HG02759 (cell line): Measurements from ENCODE around the gene SLC35E4.
A peak's percentile ranks its signal among the peaks of the same experiment; 100 is the strongest.
"Not testable (repeated sequence)": the region's sequence is repeated elsewhere in the genome, so short reads cannot be mapped to it uniquely, and the experiment has no call there.

Experiments used
- ATAC-seq: cut with Tn5 transposase; IDR thresholded peaks from one replicate; pipeline ENCODE4 v1.9.1; 2021; ENCODE audit warnings: mild to moderate bottlenecking, moderate library complexity; ENCODE audit not compliant: unreplicated experiment

SLC35E4 gene

GRCh38 chr22:30649430-30650007 is 13.9 kb downstream of the SLC35E4 start:
- ATAC-seq, result peak; percentile 90

DNA sequence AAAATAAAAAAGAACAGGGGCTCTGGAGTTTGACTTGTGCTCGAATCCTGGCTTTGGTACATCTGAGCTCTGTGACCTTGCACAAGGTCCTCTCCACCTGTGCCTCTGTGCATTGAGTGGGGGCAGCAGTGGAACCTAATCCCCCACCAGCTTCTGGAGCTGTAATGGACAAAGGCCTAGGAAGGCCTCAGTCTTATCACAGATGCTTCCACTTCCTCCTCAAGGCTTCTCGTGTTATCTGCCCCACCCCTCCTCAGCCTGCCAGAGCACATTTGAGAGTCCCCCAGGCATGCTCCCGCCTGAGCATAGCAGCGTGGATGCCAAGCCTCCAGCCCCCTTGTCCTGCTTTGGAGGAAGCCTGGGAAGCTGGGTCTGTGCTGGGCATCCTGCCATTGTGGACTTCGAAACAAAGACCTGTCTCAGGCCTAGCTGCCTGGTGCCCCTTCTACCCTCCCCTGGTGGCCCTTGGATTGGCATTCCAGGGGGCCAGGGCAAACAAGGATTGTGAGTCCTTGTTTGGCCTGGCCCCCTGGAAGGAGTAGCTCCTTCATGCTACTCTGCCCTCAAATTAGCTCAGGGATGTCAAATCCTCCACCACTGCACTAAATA is 15.0 kb downstream of the SLC35E4 start:
- no peak for ATAC-seq

- ATAC-seq, result no peak
Observed at GRCh38 chr22:30652852-30653251, 17.3 kb downstream of the SLC35E4 start.

DNA sequence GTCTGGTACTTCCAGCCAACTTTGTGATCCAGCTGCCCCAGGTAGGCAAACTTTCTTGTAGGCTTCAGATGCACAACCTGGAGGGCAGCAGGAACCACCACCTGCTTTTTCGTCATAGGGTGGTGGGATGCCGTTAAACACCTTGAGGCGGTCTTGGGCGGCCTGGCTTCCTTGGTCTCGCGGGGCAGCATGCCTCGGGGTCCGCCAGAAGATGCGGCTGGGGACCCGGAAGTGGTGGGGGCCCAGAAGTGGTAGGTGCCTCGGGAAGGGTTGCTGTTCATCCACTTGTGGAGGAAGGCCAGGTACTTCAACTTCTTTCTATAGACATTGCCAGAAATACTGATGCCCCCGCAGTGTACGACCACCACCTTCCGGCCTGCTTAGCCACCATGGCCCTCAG is 18.8 kb downstream of the SLC35E4 start:
- no peak for ATAC-seq

- no peak for ATAC-seq
Observed at GRCh38 chr22:30655532-30655931, 20.0 kb downstream of the SLC35E4 start.

DNA sequence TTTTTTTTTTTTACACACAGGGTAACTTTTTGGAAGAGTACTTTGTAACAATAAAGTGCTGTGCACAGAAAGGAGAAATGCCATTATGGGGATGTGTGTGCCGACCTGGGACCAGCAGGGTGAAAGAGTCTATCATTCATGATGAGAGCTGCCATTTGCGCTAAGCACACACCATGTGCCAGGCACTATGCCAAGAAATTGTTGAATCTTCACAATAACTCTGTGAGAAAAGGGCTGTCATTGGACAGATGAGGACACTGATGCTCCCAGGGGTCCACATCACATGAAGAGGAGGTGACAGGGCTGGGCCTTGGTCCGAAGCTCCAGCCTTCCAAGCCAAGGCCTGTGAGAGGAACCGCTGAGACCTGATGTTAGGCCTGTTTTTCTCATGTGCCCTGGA is 26.5 kb downstream of the SLC35E4 start:
- no peak for ATAC-seq

- no peak for ATAC-seq
Observed at GRCh38 chr22:30664798-30665197, 29.2 kb downstream of the SLC35E4 start.

DNA sequence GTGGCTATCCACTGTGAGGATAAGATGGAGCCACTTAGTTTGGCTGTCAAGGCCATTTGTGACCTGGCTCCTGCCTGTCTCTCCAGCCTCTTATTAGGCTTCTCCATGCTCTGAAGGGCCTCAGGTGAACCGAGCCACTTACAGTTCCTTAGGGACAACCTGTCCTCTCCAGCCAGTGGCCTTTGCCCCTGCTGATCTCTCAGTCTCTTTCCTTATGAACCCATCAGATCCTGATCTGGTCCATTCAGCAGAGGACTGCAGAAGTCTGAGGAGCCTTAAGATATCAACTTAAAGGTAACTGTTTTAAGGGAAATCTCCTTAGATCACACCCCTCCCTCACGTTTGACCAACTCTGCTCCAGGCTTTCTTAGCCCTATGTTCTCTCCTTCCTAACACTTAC is 29.7 kb downstream of the SLC35E4 start:
- ATAC-seq, result no peak

- ATAC-seq, result no peak
Observed at GRCh38 chr22:30665786-30666185, 30.2 kb downstream of the SLC35E4 start.

DNA sequence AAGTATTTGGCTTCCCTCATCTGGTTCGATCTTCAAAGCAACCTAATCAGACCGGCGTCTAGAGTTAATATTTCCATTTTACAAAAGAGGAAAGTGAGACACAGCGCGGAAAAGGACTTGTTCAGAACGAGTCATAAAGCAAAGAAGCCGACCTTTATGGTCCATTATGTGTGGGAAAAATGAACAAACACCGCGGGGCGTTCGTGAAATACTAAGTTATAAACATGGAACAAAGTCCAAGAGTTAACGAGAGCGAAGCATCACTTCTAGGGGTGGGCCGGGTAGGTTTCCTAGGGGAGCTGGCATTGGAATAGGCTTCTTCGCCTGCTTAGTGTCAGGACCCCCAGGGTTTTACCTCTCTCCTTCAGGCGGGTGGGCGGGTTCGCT is 31.5 kb downstream of the SLC35E4 start:
- no peak for ATAC-seq

DNA sequence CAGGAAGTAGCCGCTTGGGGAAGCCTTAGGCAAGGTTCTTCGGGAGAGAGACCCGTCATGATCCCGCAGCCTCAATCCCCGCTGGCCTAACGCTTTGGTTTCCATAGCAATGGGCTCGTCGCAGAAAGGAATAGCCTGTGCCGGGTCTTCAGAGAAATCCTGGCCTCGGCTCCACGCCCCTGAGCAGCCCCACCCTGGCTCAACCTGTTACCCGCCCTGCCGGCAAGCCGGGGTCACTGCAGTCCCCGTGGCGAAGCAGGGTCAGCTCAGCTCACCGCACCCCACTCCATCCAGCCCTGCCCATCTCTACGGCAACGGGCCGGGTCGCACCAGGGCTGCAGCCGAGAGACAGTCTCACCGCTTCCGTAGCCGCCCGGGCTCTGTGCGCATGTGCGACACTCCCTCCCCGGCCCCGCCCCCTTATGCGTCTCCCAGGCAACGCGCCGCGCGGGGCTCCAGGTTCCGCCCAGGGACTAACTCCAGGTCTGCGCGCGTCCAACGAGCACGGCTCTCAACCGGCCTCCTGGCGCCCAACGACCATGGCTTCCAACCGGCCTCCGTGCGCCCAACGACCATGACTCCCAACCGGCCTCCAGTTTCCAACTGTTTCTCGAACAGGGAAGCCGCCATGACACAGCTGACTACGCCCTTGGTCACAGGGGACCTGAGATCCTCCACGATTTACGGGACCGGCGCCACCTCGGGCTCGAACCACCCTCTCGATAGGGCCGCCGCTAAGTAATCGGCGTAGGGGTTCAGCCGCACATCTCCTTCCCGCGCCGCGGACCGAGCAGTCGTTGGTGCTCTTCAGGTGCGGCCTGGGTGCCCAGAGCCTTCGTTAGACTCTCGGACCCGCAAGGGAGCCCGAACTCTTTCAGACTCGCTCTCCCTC is 32.2 kb downstream of the SLC35E4 start, which contains the start of gene DUSP18:
DUSP18 (minus strand) TSS at position 382 of the 892 bp plus-strand sequence. CDS start 3,872 bp downstream, outside the sequence.
- ATAC-seq, result peak; percentile 88

- ATAC-seq, result no peak
Observed at GRCh38 chr22:30668386-30668710, 32.8 kb downstream of the SLC35E4 start.

DNA sequence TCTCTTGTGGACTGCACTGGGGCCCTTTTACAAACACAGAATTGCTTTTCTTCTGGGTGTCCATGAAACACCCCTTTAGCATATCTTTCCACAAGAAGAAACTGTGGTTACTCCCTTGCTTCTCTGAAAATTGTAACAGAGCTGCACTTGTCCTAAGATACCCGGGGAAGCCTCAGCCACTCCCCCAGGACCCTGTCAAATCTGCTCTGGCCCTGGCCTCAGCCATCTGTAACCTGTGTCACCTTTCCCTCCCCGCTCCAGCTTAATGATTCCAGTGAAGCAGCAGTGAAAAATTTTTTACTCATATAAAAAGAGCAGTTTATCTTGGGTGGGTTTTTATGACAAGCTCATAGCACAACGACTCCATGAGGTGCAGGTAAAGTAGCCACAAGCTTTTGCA is 35.5 kb downstream of the SLC35E4 start:
- no peak for ATAC-seq

GRCh38 chr22:30673136-30673535 is 37.6 kb downstream of the SLC35E4 start:
- no peak for ATAC-seq

DNA sequence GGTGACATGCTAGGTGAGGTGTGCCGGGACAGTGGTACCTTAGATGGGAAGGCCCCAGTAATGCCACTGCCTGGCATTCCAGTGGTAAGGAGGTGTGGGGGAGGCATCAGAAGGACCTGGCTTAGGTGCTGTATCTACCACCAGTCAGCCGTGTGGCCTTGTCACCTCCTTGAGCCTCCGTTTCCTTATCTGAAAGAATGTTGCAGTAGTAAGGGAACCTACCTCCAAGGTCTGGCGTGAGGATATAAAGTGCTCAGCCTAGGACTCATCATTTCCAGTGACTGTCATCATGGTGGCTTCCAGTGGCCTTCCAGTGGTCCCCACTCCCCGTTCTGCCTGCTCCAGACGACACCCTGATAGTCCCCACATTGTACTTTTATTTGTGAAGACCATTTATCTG is 38.9 kb downstream of the SLC35E4 start:
- ATAC-seq, result no peak

DNA sequence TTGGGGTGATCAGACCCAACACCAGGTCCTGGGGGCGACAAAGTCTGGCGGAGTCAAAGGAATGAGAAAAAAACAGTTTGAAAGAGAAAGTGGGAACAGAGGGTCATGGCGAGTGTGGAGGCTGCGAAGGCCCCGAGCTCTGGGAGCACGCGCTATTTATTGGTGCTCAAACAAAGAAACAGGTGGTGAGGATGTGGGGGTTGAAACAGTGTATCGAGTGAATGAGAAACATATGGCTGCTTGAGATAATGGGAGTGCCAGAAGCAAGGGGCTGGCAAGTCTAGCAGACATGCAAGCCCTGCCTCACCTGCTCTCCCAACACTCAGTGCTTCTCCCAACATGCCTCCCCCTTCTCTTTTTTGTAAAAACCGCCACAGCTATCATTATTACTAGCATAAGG is 39.9 kb downstream of the SLC35E4 start:
- no peak for ATAC-seq

GRCh38 chr22:30676565-30676964 is 41.0 kb downstream of the SLC35E4 start:
- not testable (repeated sequence) for ATAC-seq

DNA sequence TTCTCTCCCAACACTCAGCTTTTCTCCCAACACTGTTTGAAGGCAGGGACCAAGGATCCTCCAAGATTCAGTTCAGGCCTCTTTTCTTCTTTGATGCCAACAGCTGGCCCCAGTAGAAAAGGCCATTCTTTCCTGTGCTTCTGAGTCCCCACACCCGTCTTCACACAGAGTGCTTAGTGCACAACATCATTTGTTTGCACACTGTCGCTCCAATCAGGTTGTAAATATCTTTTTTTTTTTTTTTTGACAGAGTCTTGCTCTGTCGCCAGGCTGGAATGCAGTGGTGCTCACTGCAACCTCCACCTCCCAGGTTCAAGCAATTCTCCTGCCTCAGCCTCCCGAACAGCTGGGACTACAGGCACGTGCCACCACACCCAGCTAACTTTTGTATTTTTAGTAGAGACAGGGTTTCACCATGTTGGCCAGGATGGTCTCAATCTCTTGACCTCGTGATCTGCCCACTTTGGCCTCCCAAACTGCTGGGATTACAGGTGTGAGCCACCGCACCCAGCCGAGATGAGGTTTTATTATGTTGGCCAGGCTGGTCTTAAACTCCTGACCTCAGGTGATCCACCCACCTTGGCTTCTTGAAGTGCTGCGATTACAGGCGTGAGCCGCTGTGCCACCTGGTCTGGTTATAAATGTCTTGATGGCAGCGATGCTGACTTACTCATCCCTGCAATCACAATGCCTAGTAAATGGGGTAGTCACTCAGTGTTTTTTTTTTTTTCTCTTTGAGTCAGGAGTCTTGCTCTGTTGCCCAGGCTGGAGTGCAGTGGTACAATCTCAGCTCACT is 44.5 kb downstream of the SLC35E4 start:
- ATAC-seq, result not testable (repeated sequence)

DNA sequence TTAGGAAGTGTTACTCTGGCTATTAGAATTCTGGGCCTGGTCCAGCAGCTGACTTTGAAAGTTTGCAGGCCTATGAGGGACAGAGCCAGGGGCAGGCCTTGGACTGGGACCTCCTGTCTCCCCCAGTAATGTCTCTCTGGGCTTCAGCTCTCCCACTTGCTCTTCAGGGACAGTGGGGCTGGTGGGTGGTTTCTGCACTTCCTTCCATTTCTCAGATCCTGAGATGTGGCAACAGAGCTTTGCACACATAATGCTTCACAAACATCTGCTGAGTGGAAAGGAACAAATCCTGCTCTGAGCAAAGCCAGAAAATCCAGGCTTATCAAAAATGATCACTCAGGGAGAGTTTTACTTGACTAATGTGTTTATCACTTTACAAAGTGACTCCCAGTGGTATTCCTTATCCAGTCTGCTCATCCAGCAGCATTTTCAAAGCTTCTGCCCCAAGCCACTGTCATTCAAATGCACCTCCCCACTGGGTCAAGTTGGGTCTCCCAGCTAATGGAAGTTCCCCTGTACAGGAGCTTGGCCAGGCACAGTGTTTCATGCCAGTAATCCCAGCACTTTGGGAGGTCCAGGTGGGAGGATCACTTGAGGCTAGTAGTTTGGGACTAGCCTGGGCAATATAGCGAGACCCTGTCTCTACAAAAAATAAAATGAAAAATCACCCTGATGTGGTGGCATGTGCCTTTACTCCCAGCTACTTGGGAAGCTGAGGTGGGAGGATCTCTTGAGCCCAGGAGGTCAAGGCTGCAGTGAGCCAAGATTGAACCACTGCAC is 45.6 kb downstream of the SLC35E4 start:
- ATAC-seq, result no peak

DNA sequence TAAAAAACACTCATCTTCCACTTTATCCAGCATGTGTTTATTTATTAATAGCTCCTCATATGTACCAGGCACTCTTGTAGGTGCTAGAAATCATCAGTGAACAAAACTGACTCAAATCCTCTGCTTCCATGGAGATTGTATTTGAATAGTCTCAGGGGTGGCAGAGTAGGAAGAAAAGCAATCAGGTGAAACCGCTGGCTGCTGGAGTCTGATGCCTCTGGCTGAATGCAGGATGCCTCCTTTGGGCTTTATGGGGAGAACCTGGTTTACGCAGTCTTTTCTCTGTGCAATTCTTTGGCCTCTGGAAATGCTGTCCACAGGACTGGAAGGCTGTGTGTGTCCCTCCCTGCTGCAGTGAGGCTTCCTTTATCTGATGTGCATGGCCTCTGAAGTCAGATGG is 46.2 kb downstream of the SLC35E4 start:
- no peak for ATAC-seq
